GM23338 (cell line): ENCODE results near the gene PHYKPL. TPM values are rescaled to one million over a fixed set of nuclear protein-coding genes. Genes with fewer than 3 reads are reported as not detected.

ENCODE experiments used
- ATAC-seq: fragments of 200-7000 bp; cut with Tn5 transposase; 3 replicates; pipeline ENCODE4 v1.9.1; 2020
- DNase-seq: peaks from one replicate; pipeline ENCODE4 v3.0.0-alpha.2; 2015; ENCODE audit warnings: low spot score
- H2AFZ ChIP-seq: fragments of 200-600 bp; sonication (generic); 2 replicates; pipeline ENCODE4 v1.8.0; 2016; ENCODE audit warnings: antibody characterized with exemption, mild to moderate bottlenecking, moderate library complexity
- H3F3A ChIP-seq: fragments of 200-600 bp; sonication (generic); replicated peaks from 2 replicates; pipeline ENCODE4 v1.8.0; 2017; ENCODE audit warnings: antibody characterized with exemption, mixed run types, low read depth
- H3K27ac ChIP-seq: fragments of 200-600 bp; sonication (generic); 2 replicates; pipeline ENCODE4 v1.6.1; 2016; ENCODE audit warnings: low read depth
- H3K27me3 ChIP-seq: fragments of 200-600 bp; sonication (generic); 2 replicates; pipeline ENCODE4 v1.8.0; 2016; ENCODE audit warnings: mild to moderate bottlenecking, mixed run types, moderate library complexity; ENCODE audit not compliant: insufficient read depth
- H3K36me3 ChIP-seq: fragments of 200-600 bp; sonication (generic); 2 replicates; pipeline ENCODE4 v1.8.0; 2016; ENCODE audit warnings: mild to moderate bottlenecking; ENCODE audit not compliant: insufficient read depth
- H3K4me1 ChIP-seq: fragments of 200-600 bp; sonication (generic); 2 replicates; pipeline ENCODE4 v1.8.0; 2016; ENCODE audit warnings: mild to moderate bottlenecking, moderate library complexity; ENCODE audit not compliant: insufficient read depth
- H3K4me2 ChIP-seq: fragments of 200-600 bp; sonication (generic); 2 replicates; pipeline ENCODE4 v1.7.1; 2017; ENCODE audit warnings: mixed run types
- H3K4me3 ChIP-seq: fragments of 200-600 bp; sonication (generic); 2 replicates; pipeline ENCODE4 v1.6.1; 2016; ENCODE audit warnings: mixed run types
- H3K79me2 ChIP-seq: fragments of 200-600 bp; sonication (generic); replicated peaks from 2 replicates; pipeline ENCODE4 v1.8.0; 2017; ENCODE audit warnings: mild to moderate bottlenecking; ENCODE audit not compliant: insufficient read depth
- H3K9me2 ChIP-seq: fragments of 200-600 bp; sonication (generic); 2 replicates; pipeline ENCODE4 v1.8.0; 2017; ENCODE audit not compliant: insufficient read depth
- H4K20me1 ChIP-seq: fragments of 200-600 bp; sonication (generic); replicated peaks from 2 replicates; pipeline ENCODE4 v1.8.0; 2017; ENCODE audit warnings: mild to moderate bottlenecking; ENCODE audit not compliant: insufficient read depth
- H3K27ac Mint-ChIP-seq: 2 replicates; pipeline ENCODE4 v1.8.0; 2020; ENCODE audit warnings: inconsistent platforms, mild to moderate bottlenecking, moderate library complexity, mixed read lengths
- H3K27me3 Mint-ChIP-seq: 3 replicates; pipeline ENCODE4 v1.8.0; 2022; ENCODE audit warnings: low read depth, mild to moderate bottlenecking, moderate library complexity, mixed read lengths, inconsistent platforms; ENCODE audit not compliant: insufficient read depth, poor library complexity
- H3K36me3 Mint-ChIP-seq: 3 replicates; pipeline ENCODE4 v1.8.0; 2021; ENCODE audit warnings: low read depth, mild to moderate bottlenecking, inconsistent platforms, moderate library complexity, mixed read lengths
- H3K4me1 Mint-ChIP-seq: 3 replicates; pipeline ENCODE4 v1.8.0; 2020; ENCODE audit warnings: mild to moderate bottlenecking, inconsistent platforms, mixed read lengths
- H3K4me3 Mint-ChIP-seq: 3 replicates; pipeline ENCODE4 v1.8.0; 2021; ENCODE audit warnings: moderate library complexity, mild to moderate bottlenecking, inconsistent platforms, mixed read lengths
- H3K9me3 Mint-ChIP-seq: 3 replicates; pipeline ENCODE4 v1.8.0; 2020; ENCODE audit warnings: moderate library complexity, mild to moderate bottlenecking, inconsistent platforms, mixed read lengths
- CREB1 ChIP-seq: fragments of 250-450 bp; sonication (Bioruptor Pico); IDR thresholded peaks from 2 replicates; pipeline ENCODE4 v1.5.0; 2020; ENCODE audit warnings: low read depth, mild to moderate bottlenecking, moderate library complexity
- CTCF ChIP-seq, 2 experiments: fragments of 200-600 bp in 1 of 2; sonication (generic) in 1 of 2; conservative IDR thresholded peaks; 2 replicates each; pipeline versions ENCODE4 v1.5.1 to v1.6.1; 2016 to 2017; ENCODE audit warnings: antibody characterized with exemption in 2 of 2, low read depth in 2 of 2, mild to moderate bottlenecking in 2 of 2, moderate library complexity in 1 of 2
- ETS1 ChIP-seq: IDR thresholded peaks from 2 replicates; pipeline ENCODE4 v1.6.1; 2016; ENCODE audit warnings: antibody characterized with exemption
- EZH2 ChIP-seq: fragments of 200-600 bp; sonication (generic); IDR thresholded peaks from one replicate; pipeline ENCODE4 v1.8.0; 2017; ENCODE audit warnings: antibody characterized with exemption, mild to moderate bottlenecking, low read depth; ENCODE audit not compliant: unreplicated experiment
- EZH2phosphoT487 ChIP-seq: fragments of 200-600 bp; sonication (generic); IDR thresholded peaks from one replicate; pipeline ENCODE4 v1.8.1; 2018; ENCODE audit warnings: antibody characterized with exemption; ENCODE audit not compliant: unreplicated experiment
- JUNB ChIP-seq: IDR thresholded peaks from one replicate; pipeline ENCODE4 v1.6.1; 2016; ENCODE audit warnings: antibody characterized with exemption; ENCODE audit not compliant: unreplicated experiment
- NANOG ChIP-seq: IDR thresholded peaks from 2 replicates; pipeline ENCODE4 v1.6.1; 2016; ENCODE audit warnings: antibody characterized with exemption, borderline replicate concordance
- POLR2AphosphoS5 ChIP-seq: IDR thresholded peaks from 2 replicates; pipeline ENCODE4 v1.6.1; 2016; ENCODE audit warnings: antibody characterized with exemption, low read depth
- REST ChIP-seq: IDR thresholded peaks from one replicate; pipeline ENCODE4 v1.6.1; 2018; ENCODE audit warnings: antibody characterized with exemption; ENCODE audit not compliant: unreplicated experiment
- STAT1 ChIP-seq: IDR thresholded peaks from one replicate; pipeline ENCODE4 v1.6.1; 2016; ENCODE audit warnings: antibody characterized with exemption; ENCODE audit not compliant: unreplicated experiment
- ZNF114 ChIP-seq: fragments of 250-450 bp; sonication (Bioruptor Pico); IDR thresholded peaks from 2 replicates; pipeline ENCODE4 v1.5.0; 2020; ENCODE audit warnings: mild to moderate bottlenecking, moderate library complexity
- ZNF331 ChIP-seq: fragments of 250-450 bp; sonication (Bioruptor Pico); IDR thresholded peaks from 2 replicates; pipeline ENCODE4 v1.5.0; 2020; ENCODE audit warnings: low read depth, mild to moderate bottlenecking, moderate library complexity
- ZNF462 ChIP-seq: fragments of 250-450 bp; sonication (Bioruptor Pico); IDR thresholded peaks from 2 replicates; pipeline ENCODE4 v1.5.0; 2020; ENCODE audit warnings: mild to moderate bottlenecking, moderate library complexity
- polyA plus RNA-seq: library from polyadenylated mRNA; unstranded; fragments of >200 nt; fragmentation: Nextera tagmentation; extraction: Ambion mirVana; gene quantifications from 2 replicates; pipeline ENCODE4 v1.2.1, GENCODE V29; 2016
- total RNA-seq: library from RNA; depleted of rRNA; stranded (reverse); fragments of >200 nt; shearing (Covaris generic); gene quantifications from 2 replicates; pipeline ENCODE4 v1.2.3, GENCODE V29; 2014

PHYKPL gene
- total and polyA plus RNA-seq, 2 experiments from 2014 or later: 15.9 to 20.8 TPM

GRCh38 chr5:178227929-178228328, 4.7 kb downstream of the PHYKPL start:
- ATAC-seq (no peak), DNase-seq (no peak)
- TF ChIP-seq ZNF114 (CRISPR knock-in tag) (no peak), JUNB (no peak), ETS1 (no peak), REST (no peak), CTCF (conservative IDR thresholded peaks at IDR 0.05; ENCODE audit: low read depth in 2 of 2) (no peak), STAT1 (no peak), NANOG (no peak), POLR2AphosphoS5 (no peak), ZNF462 (CRISPR knock-in tag) (no peak), EZH2 (no peak), CREB1 (CRISPR knock-in tag) (no peak), EZH2phosphoT487 (no peak), ZNF331 (CRISPR knock-in tag) (no peak)
- H3K79me2 ChIP-seq: peaks cover 13% of the 10 kb centered on the region; the same call in 1 of the 2 replicates
- peaks cover 5% of the 10 kb centered on the region for H3F3A ChIP-seq
- H3K4me1 ChIP-seq: peaks cover 24% of the 10 kb centered on the region; the same call in 1 of the 2 replicates
- H3K9me3 Mint-ChIP-seq: no peaks in the 10 kb centered on the region; the same call in 2 of the 3 replicates
- no peaks in the 10 kb centered on the region for H3K27me3 ChIP-seq
- no peaks in the 10 kb centered on the region for H3K9me2 ChIP-seq
- H3K27ac Mint-ChIP-seq: no peak overlapping the region
- peaks cover 14% of the 10 kb centered on the region for H3K27me3 Mint-ChIP-seq
- H3K27ac ChIP-seq: no peak overlapping the region
- no peak overlapping the region for H3K4me3 Mint-ChIP-seq
- no peak overlapping the region for H3K4me3 ChIP-seq
- peaks cover 59% of the 10 kb centered on the region for H3K36me3 Mint-ChIP-seq
- no peaks in the 10 kb centered on the region; the same call in 1 of the 2 replicates for H4K20me1 ChIP-seq
- H3K36me3 ChIP-seq: peaks cover 9% of the 10 kb centered on the region
- peaks cover 33% of the 10 kb centered on the region for H3K4me1 Mint-ChIP-seq
- H2AFZ ChIP-seq: no peak overlapping the region
- H3K4me2 ChIP-seq: no peak overlapping the region
